ENCODE results near the gene DIPK2A. TPM values are rescaled to one million over a fixed set of nuclear protein-coding genes. Genes with fewer than 3 reads are reported as not detected.

DIPK2A gene
- total RNA-seq, result 26.6 and 37.2 TPM in 2 replicates

GRCh38 chr3:143971359-143972154, at the start of gene DIPK2A:
TSS of gene DIPK2A (plus strand) at chr3:143971823. CDS start at chr3:143972333, 510 bp downstream.

Other genes with a start within 250 kb of the DIPK2A start
- 0.81 and 3.9 TPM in 2 replicates for gene SLC9A9, start 123.4 kb upstream of the DIPK2A start, total RNA-seq

Data from bladder microvascular endothelial cell (primary cell).